Neuronal stem cell (in vitro differentiated cells): ENCODE results near the gene DSTYK.

ENCODE experiments used
- DNase-seq: peaks from one replicate; pipeline ENCODE4 v3.0.0-alpha.2; 2013; ENCODE audit warnings: low spot score
- H2AFZ ChIP-seq: one replicate; pipeline ENCODE4 v1.6.1; 2013; ENCODE audit warnings: mild to moderate bottlenecking, low read length, inconsistent platforms
- H2AK5ac ChIP-seq: 2 replicates; pipeline ENCODE4 v1.6.1; 2013; ENCODE audit warnings: low read depth, mild to moderate bottlenecking, inconsistent platforms, low read length, moderate library complexity, mixed read lengths
- H2BK120ac ChIP-seq: 2 replicates; pipeline ENCODE4 v1.6.1; 2013; ENCODE audit warnings: low read depth, mild to moderate bottlenecking, inconsistent platforms, low read length, moderate library complexity, mixed read lengths
- H2BK12ac ChIP-seq: one replicate; pipeline ENCODE4 v1.6.1; 2013; ENCODE audit warnings: low read length, inconsistent platforms
- H2BK15ac ChIP-seq: 2 replicates; pipeline ENCODE4 v1.6.1; 2013; ENCODE audit warnings: mild to moderate bottlenecking, low read length, inconsistent platforms, mixed read lengths
- H2BK5ac ChIP-seq: one replicate; pipeline ENCODE4 v1.6.1; 2013; ENCODE audit warnings: inconsistent platforms, mild to moderate bottlenecking, low read length, moderate library complexity
- H3K14ac ChIP-seq: one replicate; pipeline ENCODE4 v1.6.1; 2013; ENCODE audit warnings: low read length, inconsistent platforms
- H3K18ac ChIP-seq: 2 replicates; pipeline ENCODE4 v1.6.1; 2013; ENCODE audit warnings: low read length, inconsistent platforms
- H3K23ac ChIP-seq: 2 replicates; pipeline ENCODE4 v1.6.1; 2013; ENCODE audit warnings: low read depth, mild to moderate bottlenecking, mixed read lengths, low read length, inconsistent platforms; ENCODE audit not compliant: poor library complexity
- H3K27ac ChIP-seq: replicated peaks from 3 replicates; pipeline ENCODE4 v1.5.1; 2013; ENCODE audit warnings: low read length, inconsistent platforms
- H3K27me3 ChIP-seq, 3 experiments: 2 replicates each; pipeline ENCODE4 v1.6.1; 2013; ENCODE audit warnings: low read length in 3 of 3, mild to moderate bottlenecking in 2 of 3, inconsistent platforms in 1 of 3, low read depth in 1 of 3, mixed read lengths in 1 of 3, moderate library complexity in 1 of 3; ENCODE audit not compliant: control insufficient read depth in 3 of 3, insufficient read depth in 3 of 3
- H3K36me3 ChIP-seq, 2 donors: replicated peaks in 1 of 2; 2 replicates each; pipeline ENCODE4 v1.6.1; 2013; ENCODE audit warnings: low read length in 2 of 2; ENCODE audit not compliant: control insufficient read depth in 2 of 2, insufficient read depth in 2 of 2
- H3K4ac ChIP-seq: 2 replicates; pipeline ENCODE4 v1.6.1; 2013; ENCODE audit warnings: inconsistent platforms, mild to moderate bottlenecking, low read length, moderate library complexity
- H3K4me1 ChIP-seq, 2 donors: 1 replicate in 1 of 2; 2 replicates in 1 of 2; pipeline ENCODE4 v1.6.1; 2013; ENCODE audit warnings: low read length in 2 of 2, low read depth in 1 of 2; ENCODE audit not compliant: control insufficient read depth in 2 of 2, insufficient read depth in 1 of 2
- H3K4me2 ChIP-seq: one replicate; pipeline ENCODE4 v1.6.1; 2013; ENCODE audit warnings: mild to moderate bottlenecking, low read length, inconsistent platforms; ENCODE audit not compliant: insufficient read depth, poor library complexity, severe bottlenecking
- H3K4me3 ChIP-seq, 2 donors: 2 replicates each; pipeline ENCODE4 v1.5.1; 2013; ENCODE audit warnings: low read length in 2 of 2, mild to moderate bottlenecking in 2 of 2, inconsistent platforms in 1 of 2, moderate library complexity in 1 of 2
- H3K79me1 ChIP-seq: one replicate; pipeline ENCODE4 v1.6.1; 2013; ENCODE audit warnings: low read depth, mild to moderate bottlenecking, inconsistent platforms, low read length, moderate library complexity
- H3K9ac ChIP-seq: one replicate; pipeline ENCODE4 v1.6.1; 2013; ENCODE audit warnings: mild to moderate bottlenecking, low read depth, low read length, inconsistent platforms; ENCODE audit not compliant: poor library complexity
- H3K9me3 ChIP-seq, 2 donors: replicated peaks in 1 of 2; 2 replicates each; pipeline versions ENCODE3 to v1.6.1; 2013; ENCODE audit warnings: low read length in 2 of 2, mild to moderate bottlenecking in 2 of 2, inconsistent platforms in 1 of 2, low read depth in 1 of 2, mixed read lengths in 1 of 2, moderate library complexity in 1 of 2; ENCODE audit not compliant: control insufficient read depth in 2 of 2, insufficient read depth in 1 of 2
- H4K8ac ChIP-seq: one replicate; pipeline ENCODE4 v1.6.1; 2013; ENCODE audit warnings: low read depth, mild to moderate bottlenecking, inconsistent platforms, low read length, moderate library complexity
- H4K91ac ChIP-seq: one replicate; pipeline ENCODE4 v1.6.1; 2013; ENCODE audit warnings: low read length, low read depth, mild to moderate bottlenecking, inconsistent platforms; ENCODE audit not compliant: poor library complexity
- WGBS, 2 donors: extraction: QIAGEN DNeasy Blood & Tissue Kit; methylation state at CpG; one replicate each; pipeline ENCODE4 v1.1.7; 2013; ENCODE audit warnings: missing lambda C conversion rate in 2 of 2, mixed read lengths in 1 of 2; ENCODE audit not compliant: insufficient read length in 2 of 2, insufficient replicate concordance in 1 of 2; ENCODE audit errors: extremely low coverage in 2 of 2; 5-methylcytosine and 5-hydroxymethylcytosine counted together

DSTYK gene

GRCh38 chr1:205204552-205204951 is 7.0 kb downstream of the DSTYK start:
- Histone ChIP-seq H2BK12ac (no peak overlapping the region), H2BK120ac (no peak overlapping the region), H3K4me3 (no peak overlapping the region), H3K18ac (no peak overlapping the region), H3K79me1 (peaks cover 2% of the 10 kb centered on the region), H3K4ac (no peak overlapping the region), H3K4me2 (no peak overlapping the region), H2AFZ (no peak overlapping the region), H3K27ac (no peak overlapping the region), H3K27me3 (no peaks in the 10 kb centered on the region), H3K23ac (no peak overlapping the region), H4K8ac (no peak overlapping the region), H2AK5ac (no peak overlapping the region), H3K14ac (no peak overlapping the region), H3K9ac (no peak overlapping the region), H3K9me3 (no peaks in the 10 kb centered on the region), H3K36me3 (no peaks in the 10 kb centered on the region), H2BK5ac (no peak overlapping the region), H3K4me1 (peaks cover 5 to 10% of the 10 kb centered on the region in 2 donors), H4K91ac (no peak overlapping the region), H2BK15ac (no peak overlapping the region)
- DNase-seq: no peak

- Histone ChIP-seq H4K91ac (no peak overlapping the region), H3K4me2 (no peak overlapping the region), H3K14ac (no peak overlapping the region), H4K8ac (no peak overlapping the region), H3K9me3 (no peaks in the 10 kb centered on the region), H3K23ac (no peak overlapping the region), H3K18ac (no peak overlapping the region), H2BK12ac (no peak overlapping the region), H3K4me3 (no peak overlapping the region), H2BK15ac (no peak overlapping the region), H3K79me1 (peaks cover 2% of the 10 kb centered on the region), H2AK5ac (no peak overlapping the region), H3K36me3 (peaks cover 0 to 1% of the 10 kb centered on the region in 2 donors), H3K9ac (no peak overlapping the region), H2BK120ac (no peak overlapping the region), H3K27ac (no peak overlapping the region), H3K27me3 (no peaks in the 10 kb centered on the region), H3K4ac (no peak overlapping the region), H2BK5ac (no peak overlapping the region), H3K4me1 (peaks cover 3 to 10% of the 10 kb centered on the region in 2 donors), H2AFZ (no peak overlapping the region)
- DNase-seq: no peak
- no CpG with 5 or more reads among the region's 7 CpGs for WGBS, 2 donors
Measured at GRCh38 chr1:205199931-205200299, 11.6 kb downstream of the DSTYK start.

- Histone ChIP-seq H3K9ac (no peak overlapping the region), H3K4me3 (no peak overlapping the region), H3K27ac (no peak overlapping the region), H3K23ac (no peak overlapping the region), H2AFZ (no peak overlapping the region), H4K8ac (no peak overlapping the region), H3K14ac (no peak overlapping the region), H3K27me3 (no peaks in the 10 kb centered on the region), H3K4me2 (no peak overlapping the region), H3K9me3 (no peaks in the 10 kb centered on the region), H2AK5ac (no peak overlapping the region), H2BK120ac (no peak overlapping the region), H3K18ac (no peak overlapping the region), H2BK15ac (no peak overlapping the region), H3K79me1 (peaks cover 2% of the 10 kb centered on the region), H3K4me1 (peaks cover 3 to 5% of the 10 kb centered on the region in 2 donors), H2BK5ac (no peak overlapping the region), H4K91ac (no peak overlapping the region), H3K4ac (no peak overlapping the region), H3K36me3 (peaks cover 0 to 1% of the 10 kb centered on the region in 2 donors), H2BK12ac (no peak overlapping the region)
- no peak for DNase-seq
- no CpG with 5 or more reads among the region's 9 CpGs for WGBS, 2 donors
Measured at GRCh38 chr1:205199090-205199930, 12.2 kb downstream of the DSTYK start.

GRCh38 chr1:205192287-205192686 is 19.2 kb downstream of the DSTYK start:
- Histone ChIP-seq H2AK5ac (no peak overlapping the region), H3K79me1 (peaks cover 3% of the 10 kb centered on the region), H3K4me2 (no peak overlapping the region), H2AFZ (no peak overlapping the region), H3K27me3 (no peaks in the 10 kb centered on the region), H3K18ac (no peak overlapping the region), H3K4me3 (no peak overlapping the region), H3K4me1 (peaks cover 6 to 19% of the 10 kb centered on the region in 2 donors), H2BK5ac (no peak overlapping the region), H2BK15ac (no peak overlapping the region), H4K91ac (no peak overlapping the region), H3K23ac (no peak overlapping the region), H3K14ac (no peak overlapping the region), H2BK12ac (no peak overlapping the region), H3K9me3 (no peaks in the 10 kb centered on the region), H2BK120ac (no peak overlapping the region), H4K8ac (no peak overlapping the region), H3K36me3 (peaks cover 3 to 4% of the 10 kb centered on the region in 2 donors), H3K9ac (no peak overlapping the region), H3K4ac (no peak overlapping the region), H3K27ac (no peak overlapping the region)
- no peak for DNase-seq
- WGBS, 2 donors: no CpG with 5 or more reads among the region's 8 CpGs
